HEK293 (cell line): Measurements from ENCODE around the gene EMD.

ENCODE experiments used
- CTCF ChIA-PET: fragments of 350-600 bp; formaldehyde crosslinking; extraction: SDS; loops from one replicate; lab custom pipeline; 2021; ENCODE audit warnings: antibody characterized with exemption; lab: Yijun Ruan, JAX
- POLR2A ChIA-PET: fragments of 300-600 bp; formaldehyde crosslinking; extraction: SDS; loops from one replicate; lab custom pipeline; 2020; ENCODE audit warnings: antibody characterized with exemption, inconsistent platforms; lab: Yijun Ruan, JAX
- H3K27ac ChIP-seq: fragments of 200-500 bp; sonication (Bioruptor generic); 2 replicates; pipeline ENCODE4 v1.5.1; 2014; ENCODE audit warnings: low read depth, low read length, control low read depth, inconsistent platforms; ENCODE audit errors: extremely low read depth
- H3K36me3 ChIP-seq, 2 experiments: fragments of 200-500 bp in 1 of 2; sonication (Bioruptor generic) in 1 of 2; 1 replicate in 1 of 2; 2 replicates in 1 of 2; pipeline ENCODE4 v1.5.1; 2014 to 2017; ENCODE audit warnings: inconsistent platforms in 2 of 2, low read length in 2 of 2; ENCODE audit not compliant: control insufficient read depth in 2 of 2, insufficient read depth in 1 of 2
- H3K4me1 ChIP-seq: fragments of 200-500 bp; sonication (Bioruptor generic); 2 replicates; pipeline ENCODE4 v1.5.1; 2014; ENCODE audit warnings: mild to moderate bottlenecking, low read length, inconsistent platforms; ENCODE audit not compliant: control insufficient read depth, insufficient read depth
- H3K4me3 ChIP-seq: 2 replicates; pipeline ENCODE4 v1.5.1; 2011; ENCODE audit warnings: low read depth, mild to moderate bottlenecking, control low read depth, low read length, moderate library complexity
- H3K9me3 ChIP-seq: fragments of 200-500 bp; sonication (Bioruptor generic); 2 replicates; pipeline ENCODE4 v1.5.1; 2014; ENCODE audit warnings: low read depth, low read length, inconsistent platforms; ENCODE audit not compliant: control insufficient read depth, insufficient read depth
- GLIS1 ChIP-seq: fragments of 450-650 bp; formaldehyde crosslinking; IDR thresholded peaks from 2 replicates; pipeline ENCODE4 v1.5.1; 2016; ENCODE audit warnings: missing biosample characterization, missing genetic modification characterization
- HOXC10 ChIP-seq: sonication (generic); formaldehyde crosslinking; IDR thresholded peaks from 2 replicates; pipeline ENCODE4 v1.8.1; 2023; ENCODE audit warnings: mild to moderate bottlenecking, missing genetic modification reagents
- OSR2 ChIP-seq: fragments of 450-650 bp; formaldehyde crosslinking; IDR thresholded peaks from 2 replicates; pipeline ENCODE4 v1.5.1; 2016; ENCODE audit warnings: missing biosample characterization, missing genetic modification characterization
- ZBTB48 ChIP-seq: fragments of 450-650 bp; formaldehyde crosslinking; IDR thresholded peaks from 2 replicates; pipeline ENCODE4 v1.5.1; 2016; ENCODE audit warnings: missing biosample characterization, missing genetic modification characterization
- ZFP3 ChIP-seq: fragments of 450-650 bp; formaldehyde crosslinking; IDR thresholded peaks from 2 replicates; pipeline ENCODE4 v1.5.1; 2016; ENCODE audit warnings: low read depth, missing biosample characterization, missing genetic modification characterization
- ZNF112 ChIP-seq: fragments of 450-650 bp; formaldehyde crosslinking; IDR thresholded peaks from 2 replicates; pipeline ENCODE4 v1.5.0; 2017; ENCODE audit warnings: missing biosample characterization, missing genetic modification characterization
- ZNF138 ChIP-seq: fragments of 450-650 bp; formaldehyde crosslinking; IDR thresholded peaks from 2 replicates; pipeline ENCODE4 v1.5.1; 2016; ENCODE audit warnings: missing biosample characterization, missing genetic modification characterization, borderline replicate concordance
- ZNF175 ChIP-seq: fragments of 450-650 bp; formaldehyde crosslinking; IDR thresholded peaks from 2 replicates; pipeline ENCODE4 v1.5.1; 2016; ENCODE audit warnings: missing biosample characterization, missing genetic modification characterization
- ZNF202 ChIP-seq: fragments of 450-650 bp; formaldehyde crosslinking; IDR thresholded peaks from 2 replicates; pipeline ENCODE4 v1.5.1; 2016; ENCODE audit warnings: missing biosample characterization, missing genetic modification characterization, borderline replicate concordance
- ZNF214 ChIP-seq: fragments of 450-650 bp; formaldehyde crosslinking; IDR thresholded peaks from 2 replicates; pipeline ENCODE4 v1.5.1; 2017; ENCODE audit warnings: missing biosample characterization, mild to moderate bottlenecking, missing genetic modification characterization, borderline replicate concordance
- ZNF292 ChIP-seq: fragments of 450-650 bp; formaldehyde crosslinking; IDR thresholded peaks from 2 replicates; pipeline ENCODE4 v1.5.1; 2016; ENCODE audit warnings: low read depth, missing biosample characterization, missing genetic modification characterization, borderline replicate concordance
- ZNF391 ChIP-seq: fragments of 450-650 bp; formaldehyde crosslinking; IDR thresholded peaks from 2 replicates; pipeline ENCODE4 v1.5.1; 2016; ENCODE audit warnings: low read depth, missing biosample characterization, missing genetic modification characterization, borderline replicate concordance
- ZNF473 ChIP-seq: fragments of 450-650 bp; formaldehyde crosslinking; IDR thresholded peaks from 2 replicates; pipeline ENCODE4 v1.5.1; 2017; ENCODE audit warnings: missing biosample characterization, missing genetic modification characterization
- ZNF529 ChIP-seq: fragments of 450-650 bp; formaldehyde crosslinking; IDR thresholded peaks from 2 replicates; pipeline ENCODE4 v1.5.1; 2017; ENCODE audit warnings: missing genetic modification characterization, missing biosample characterization; ENCODE audit not compliant: insufficient replicate concordance
- ZNF558 ChIP-seq: fragments of 450-650 bp; formaldehyde crosslinking; IDR thresholded peaks from 2 replicates; pipeline ENCODE4 v1.5.1; 2016; ENCODE audit warnings: missing biosample characterization, missing genetic modification characterization
- ZNF561 ChIP-seq: fragments of 450-650 bp; IDR thresholded peaks from 2 replicates; pipeline ENCODE4 v1.5.1; 2018; ENCODE audit warnings: missing biosample characterization, missing genetic modification characterization, borderline replicate concordance
- ZNF670 ChIP-seq: fragments of 450-650 bp; formaldehyde crosslinking; IDR thresholded peaks from 2 replicates; pipeline ENCODE4 v1.5.1; 2016; ENCODE audit warnings: missing biosample characterization, missing genetic modification characterization, low read depth
- ZNF830 ChIP-seq: fragments of 450-650 bp; IDR thresholded peaks from 2 replicates; pipeline ENCODE4 v1.5.0; 2018; ENCODE audit warnings: missing biosample characterization, missing genetic modification characterization, low read depth, mild to moderate bottlenecking, moderate library complexity
- TF ChIP-seq, protein P1 (sequence below): fragments of 450-650 bp; formaldehyde crosslinking; IDR thresholded peaks from 2 replicates; pipeline ENCODE4 v1.5.1; 2016; ENCODE audit warnings: missing biosample characterization, missing genetic modification characterization
- TF ChIP-seq, protein P2 (sequence below): fragments of 450-650 bp; formaldehyde crosslinking; IDR thresholded peaks from 2 replicates; pipeline ENCODE4 v1.5.1; 2017; ENCODE audit warnings: missing biosample characterization, missing genetic modification characterization
- TF ChIP-seq, protein P3 (sequence below): fragments of 450-650 bp; formaldehyde crosslinking; IDR thresholded peaks from 2 replicates; pipeline ENCODE4 v1.5.1; 2016; ENCODE audit warnings: missing biosample characterization, missing genetic modification characterization, borderline replicate concordance
- TF ChIP-seq, protein P4 (sequence below): fragments of 450-650 bp; formaldehyde crosslinking; IDR thresholded peaks from 2 replicates; pipeline ENCODE4 v1.5.1; 2016; ENCODE audit warnings: missing biosample characterization, missing genetic modification characterization

The EMD gene

DNA sequence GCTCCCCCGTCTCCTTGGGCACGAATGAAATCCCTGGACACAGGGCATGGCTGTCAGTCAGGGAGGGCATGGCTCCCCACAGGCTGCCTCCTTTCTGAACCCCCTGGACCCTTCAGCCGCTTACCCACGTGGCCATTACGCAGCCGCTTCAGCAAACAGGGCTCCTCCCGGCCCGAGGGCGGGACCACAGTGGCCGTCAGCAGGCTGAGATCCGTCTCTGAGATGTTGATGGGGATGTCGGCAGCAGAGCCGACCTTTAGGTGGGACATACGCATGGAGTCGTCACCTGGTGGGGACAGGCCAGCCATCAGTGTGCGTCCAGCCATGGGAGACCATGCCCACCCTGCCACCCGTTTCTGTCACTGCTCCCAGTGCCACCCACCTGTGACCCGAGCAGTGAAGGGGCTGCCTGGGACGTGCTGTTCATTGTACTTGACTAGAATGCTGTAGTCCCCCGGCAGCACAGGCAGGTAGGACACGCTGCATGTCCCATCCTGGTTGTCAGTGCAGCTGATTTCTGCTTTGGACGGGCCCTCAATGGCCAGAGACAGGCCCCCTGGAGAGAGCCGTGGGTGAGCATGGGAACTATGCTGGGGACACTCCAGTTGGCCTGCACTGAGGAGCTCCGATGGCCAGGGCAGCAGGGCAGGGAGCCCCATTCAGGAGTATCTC is 25.8 kb upstream of the EMD start:
- H3K4me1 ChIP-seq = no peaks in the 10 kb centered on the region
- H3K36me3 ChIP-seq = peaks cover 0 to 100% of the 10 kb centered on the region in 2 experiments; a peak in 1 of 3 replicates
- ChIA-PET CTCF (no interaction called here), POLR2A (interaction anchor here (1.0 to 1.6 kb wide), 3 partner anchors 9 to 16 kb away, joined by 4 to 6 read pairs (median 5); no protein-coding TSS in a partner anchor)
- TF ChIP-seq GLIS1 (tag by site-specific recombination) (no peak), ZNF214 (tag by site-specific recombination) (no peak), ZNF175 (tag by site-specific recombination) (no peak), ZNF529 (no peak), ZNF473 (tag by site-specific recombination) (no peak), ZNF202 (no peak), ZNF138 (no peak), ZFP3 (tag by site-specific recombination) (no peak), ZNF391 (tag by site-specific recombination) (no peak), OSR2 (tag by site-specific recombination) (no peak), ZNF830 (tag by site-specific recombination) (no peak), ZNF670 (tag by site-specific recombination) (no peak), ZNF112 (tag by site-specific recombination) (no peak), ZBTB48 (tag by site-specific recombination) (no peak), HOXC10 (no peak), ZNF558 (tag by site-specific recombination) (no peak), ZNF561 (tag by site-specific recombination) (no peak)
- TF ChIP-seq, protein P1, sequence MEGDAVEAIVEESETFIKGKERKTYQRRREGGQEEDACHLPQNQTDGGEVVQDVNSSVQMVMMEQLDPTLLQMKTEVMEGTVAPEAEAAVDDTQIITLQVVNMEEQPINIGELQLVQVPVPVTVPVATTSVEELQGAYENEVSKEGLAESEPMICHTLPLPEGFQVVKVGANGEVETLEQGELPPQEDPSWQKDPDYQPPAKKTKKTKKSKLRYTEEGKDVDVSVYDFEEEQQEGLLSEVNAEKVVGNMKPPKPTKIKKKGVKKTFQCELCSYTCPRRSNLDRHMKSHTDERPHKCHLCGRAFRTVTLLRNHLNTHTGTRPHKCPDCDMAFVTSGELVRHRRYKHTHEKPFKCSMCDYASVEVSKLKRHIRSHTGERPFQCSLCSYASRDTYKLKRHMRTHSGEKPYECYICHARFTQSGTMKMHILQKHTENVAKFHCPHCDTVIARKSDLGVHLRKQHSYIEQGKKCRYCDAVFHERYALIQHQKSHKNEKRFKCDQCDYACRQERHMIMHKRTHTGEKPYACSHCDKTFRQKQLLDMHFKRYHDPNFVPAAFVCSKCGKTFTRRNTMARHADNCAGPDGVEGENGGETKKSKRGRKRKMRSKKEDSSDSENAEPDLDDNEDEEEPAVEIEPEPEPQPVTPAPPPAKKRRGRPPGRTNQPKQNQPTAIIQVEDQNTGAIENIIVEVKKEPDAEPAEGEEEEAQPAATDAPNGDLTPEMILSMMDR (tag by site-specific recombination) = no peak
- TF ChIP-seq, protein P2, sequence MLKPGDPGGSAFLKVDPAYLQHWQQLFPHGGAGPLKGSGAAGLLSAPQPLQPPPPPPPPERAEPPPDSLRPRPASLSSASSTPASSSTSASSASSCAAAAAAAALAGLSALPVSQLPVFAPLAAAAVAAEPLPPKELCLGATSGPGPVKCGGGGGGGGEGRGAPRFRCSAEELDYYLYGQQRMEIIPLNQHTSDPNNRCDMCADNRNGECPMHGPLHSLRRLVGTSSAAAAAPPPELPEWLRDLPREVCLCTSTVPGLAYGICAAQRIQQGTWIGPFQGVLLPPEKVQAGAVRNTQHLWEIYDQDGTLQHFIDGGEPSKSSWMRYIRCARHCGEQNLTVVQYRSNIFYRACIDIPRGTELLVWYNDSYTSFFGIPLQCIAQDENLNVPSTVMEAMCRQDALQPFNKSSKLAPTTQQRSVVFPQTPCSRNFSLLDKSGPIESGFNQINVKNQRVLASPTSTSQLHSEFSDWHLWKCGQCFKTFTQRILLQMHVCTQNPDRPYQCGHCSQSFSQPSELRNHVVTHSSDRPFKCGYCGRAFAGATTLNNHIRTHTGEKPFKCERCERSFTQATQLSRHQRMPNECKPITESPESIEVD (tag by site-specific recombination) = no peak
- TF ChIP-seq, protein P3, sequence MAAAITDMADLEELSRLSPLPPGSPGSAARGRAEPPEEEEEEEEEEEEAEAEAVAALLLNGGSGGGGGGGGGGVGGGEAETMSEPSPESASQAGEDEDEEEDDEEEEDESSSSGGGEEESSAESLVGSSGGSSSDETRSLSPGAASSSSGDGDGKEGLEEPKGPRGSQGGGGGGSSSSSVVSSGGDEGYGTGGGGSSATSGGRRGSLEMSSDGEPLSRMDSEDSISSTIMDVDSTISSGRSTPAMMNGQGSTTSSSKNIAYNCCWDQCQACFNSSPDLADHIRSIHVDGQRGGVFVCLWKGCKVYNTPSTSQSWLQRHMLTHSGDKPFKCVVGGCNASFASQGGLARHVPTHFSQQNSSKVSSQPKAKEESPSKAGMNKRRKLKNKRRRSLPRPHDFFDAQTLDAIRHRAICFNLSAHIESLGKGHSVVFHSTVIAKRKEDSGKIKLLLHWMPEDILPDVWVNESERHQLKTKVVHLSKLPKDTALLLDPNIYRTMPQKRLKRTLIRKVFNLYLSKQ = no peak
- no peak overlapping the region for H3K27ac ChIP-seq
- no peaks in the 10 kb centered on the region for H3K9me3 ChIP-seq
- no peak overlapping the region for H3K4me3 ChIP-seq

DNA sequence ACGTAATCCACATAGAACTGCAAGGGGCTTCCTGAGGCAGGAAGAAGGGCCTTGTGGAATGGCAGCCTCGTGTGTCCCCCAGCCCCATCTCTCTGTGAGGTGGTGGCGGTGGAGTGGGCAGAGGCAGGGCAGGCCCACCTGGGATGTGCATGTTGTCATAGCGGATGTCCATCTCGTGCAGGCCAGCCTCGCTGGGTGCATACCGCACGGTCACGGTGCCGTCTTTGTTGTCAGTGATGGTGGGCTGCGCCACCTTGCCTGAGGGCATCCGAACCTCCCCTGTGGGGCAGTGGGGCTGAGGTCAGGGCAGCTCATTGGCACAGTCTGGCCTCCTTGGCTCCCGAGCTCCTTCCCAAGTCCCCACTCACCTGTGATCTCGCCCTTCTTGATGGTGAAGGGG is 25.1 kb upstream of the EMD start:
- Histone ChIP-seq H3K4me1 (no peaks in the 10 kb centered on the region), H3K36me3 (peaks cover 3 to 100% of the 10 kb centered on the region in 2 experiments; a peak in 1 of 3 replicates)
- POLR2A ChIA-PET = interaction anchor here (0.9 to 1.6 kb wide), 4 partner anchors 9 to 17 kb away, joined by 4 to 6 read pairs (median 4); no protein-coding TSS in a partner anchor

More for the DNA sequence above, 25.1 kb upstream of the EMD start:
- no peak overlapping the region for H3K4me3 ChIP-seq
- TF ChIP-seq ZNF292 = no peak
- TF ChIP-seq, protein P4, sequence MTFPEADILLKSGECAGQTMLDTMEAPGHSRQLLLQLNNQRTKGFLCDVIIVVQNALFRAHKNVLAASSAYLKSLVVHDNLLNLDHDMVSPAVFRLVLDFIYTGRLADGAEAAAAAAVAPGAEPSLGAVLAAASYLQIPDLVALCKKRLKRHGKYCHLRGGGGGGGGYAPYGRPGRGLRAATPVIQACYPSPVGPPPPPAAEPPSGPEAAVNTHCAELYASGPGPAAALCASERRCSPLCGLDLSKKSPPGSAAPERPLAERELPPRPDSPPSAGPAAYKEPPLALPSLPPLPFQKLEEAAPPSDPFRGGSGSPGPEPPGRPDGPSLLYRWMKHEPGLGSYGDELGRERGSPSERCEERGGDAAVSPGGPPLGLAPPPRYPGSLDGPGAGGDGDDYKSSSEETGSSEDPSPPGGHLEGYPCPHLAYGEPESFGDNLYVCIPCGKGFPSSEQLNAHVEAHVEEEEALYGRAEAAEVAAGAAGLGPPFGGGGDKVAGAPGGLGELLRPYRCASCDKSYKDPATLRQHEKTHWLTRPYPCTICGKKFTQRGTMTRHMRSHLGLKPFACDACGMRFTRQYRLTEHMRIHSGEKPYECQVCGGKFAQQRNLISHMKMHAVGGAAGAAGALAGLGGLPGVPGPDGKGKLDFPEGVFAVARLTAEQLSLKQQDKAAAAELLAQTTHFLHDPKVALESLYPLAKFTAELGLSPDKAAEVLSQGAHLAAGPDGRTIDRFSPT (tag by site-specific recombination) = peak; percentile 67
- no peaks in the 10 kb centered on the region for H3K9me3 ChIP-seq
- CTCF ChIA-PET = no interaction called here
- H3K27ac ChIP-seq = no peak overlapping the region
